Measurements from ENCODE around the gene CCDC18.

- TF ChIP-seq, protein P1, sequence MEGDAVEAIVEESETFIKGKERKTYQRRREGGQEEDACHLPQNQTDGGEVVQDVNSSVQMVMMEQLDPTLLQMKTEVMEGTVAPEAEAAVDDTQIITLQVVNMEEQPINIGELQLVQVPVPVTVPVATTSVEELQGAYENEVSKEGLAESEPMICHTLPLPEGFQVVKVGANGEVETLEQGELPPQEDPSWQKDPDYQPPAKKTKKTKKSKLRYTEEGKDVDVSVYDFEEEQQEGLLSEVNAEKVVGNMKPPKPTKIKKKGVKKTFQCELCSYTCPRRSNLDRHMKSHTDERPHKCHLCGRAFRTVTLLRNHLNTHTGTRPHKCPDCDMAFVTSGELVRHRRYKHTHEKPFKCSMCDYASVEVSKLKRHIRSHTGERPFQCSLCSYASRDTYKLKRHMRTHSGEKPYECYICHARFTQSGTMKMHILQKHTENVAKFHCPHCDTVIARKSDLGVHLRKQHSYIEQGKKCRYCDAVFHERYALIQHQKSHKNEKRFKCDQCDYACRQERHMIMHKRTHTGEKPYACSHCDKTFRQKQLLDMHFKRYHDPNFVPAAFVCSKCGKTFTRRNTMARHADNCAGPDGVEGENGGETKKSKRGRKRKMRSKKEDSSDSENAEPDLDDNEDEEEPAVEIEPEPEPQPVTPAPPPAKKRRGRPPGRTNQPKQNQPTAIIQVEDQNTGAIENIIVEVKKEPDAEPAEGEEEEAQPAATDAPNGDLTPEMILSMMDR (IDR thresholded peaks at IDR 0.05 in 4 of 5, conservative IDR thresholded peaks at IDR 0.05 in 1 of 5), result no peak
- TF ChIP-seq POLR2A (IDR thresholded peaks at IDR 0.05), result no peak
Observed at GRCh38 chr1:93215322-93215721, 34.8 kb downstream of the CCDC18 start.
